ENCODE results near the gene TAB3. TPM values are rescaled to one million over a fixed set of nuclear protein-coding genes. Genes with fewer than 3 reads are reported as not detected.

TAB3 gene
- total and polyA plus RNA-seq, 8 donors = 14.8 to 31.1 (median 28.4) TPM

GRCh38 chrX:30881797-30882196 lies 7.3 kb downstream of the TAB3 start:
- no peak for ATAC-seq
- no peaks in the 10 kb centered on the region for H3K36me3 ChIP-seq
- no peaks in the 10 kb centered on the region for H3K9me3 ChIP-seq
- no peak overlapping the region for H3K27ac ChIP-seq
- H3K4me3 ChIP-seq = no peak overlapping the region
- intact Hi-C loops (cut with DNase I) = no loop called here
- TF ChIP-seq, protein P1, sequence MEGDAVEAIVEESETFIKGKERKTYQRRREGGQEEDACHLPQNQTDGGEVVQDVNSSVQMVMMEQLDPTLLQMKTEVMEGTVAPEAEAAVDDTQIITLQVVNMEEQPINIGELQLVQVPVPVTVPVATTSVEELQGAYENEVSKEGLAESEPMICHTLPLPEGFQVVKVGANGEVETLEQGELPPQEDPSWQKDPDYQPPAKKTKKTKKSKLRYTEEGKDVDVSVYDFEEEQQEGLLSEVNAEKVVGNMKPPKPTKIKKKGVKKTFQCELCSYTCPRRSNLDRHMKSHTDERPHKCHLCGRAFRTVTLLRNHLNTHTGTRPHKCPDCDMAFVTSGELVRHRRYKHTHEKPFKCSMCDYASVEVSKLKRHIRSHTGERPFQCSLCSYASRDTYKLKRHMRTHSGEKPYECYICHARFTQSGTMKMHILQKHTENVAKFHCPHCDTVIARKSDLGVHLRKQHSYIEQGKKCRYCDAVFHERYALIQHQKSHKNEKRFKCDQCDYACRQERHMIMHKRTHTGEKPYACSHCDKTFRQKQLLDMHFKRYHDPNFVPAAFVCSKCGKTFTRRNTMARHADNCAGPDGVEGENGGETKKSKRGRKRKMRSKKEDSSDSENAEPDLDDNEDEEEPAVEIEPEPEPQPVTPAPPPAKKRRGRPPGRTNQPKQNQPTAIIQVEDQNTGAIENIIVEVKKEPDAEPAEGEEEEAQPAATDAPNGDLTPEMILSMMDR (IDR thresholded peaks at IDR 0.05) = no peak
- peaks cover 0 to 7% of the 10 kb centered on the region in 2 donors for H3K4me1 ChIP-seq
- H3K27me3 ChIP-seq = no peaks in the 10 kb centered on the region
- DNase-seq = no peak

- intact Hi-C loops (cut with DNase I) = no loop called here
- TF ChIP-seq, protein P1 (IDR thresholded peaks at IDR 0.05) = no peak
- DNase-seq (no peak), ATAC-seq (no peak)
- H3K4me1 ChIP-seq = peaks cover 0 to 3% of the 10 kb centered on the region in 2 donors
- no peak overlapping the region for H3K27ac ChIP-seq
- no peaks in the 10 kb centered on the region for H3K27me3 ChIP-seq
- H3K4me3 ChIP-seq = no peak overlapping the region
- H3K36me3 ChIP-seq = no peaks in the 10 kb centered on the region
- no peaks in the 10 kb centered on the region for H3K9me3 ChIP-seq
These were observed 7.7 kb downstream of the TAB3 start for GRCh38 chrX:30881390-30881789.

GRCh38 chrX:30880058-30880457 lies 9.0 kb downstream of the TAB3 start:
- Histone ChIP-seq H3K4me3 (no peak overlapping the region), H3K4me1 (no peaks in the 10 kb centered on the region), H3K36me3 (no peaks in the 10 kb centered on the region), H3K27ac (no peak overlapping the region), H3K9me3 (no peaks in the 10 kb centered on the region), H3K27me3 (no peaks in the 10 kb centered on the region)
- intact Hi-C loops (cut with DNase I) = no loop called here
- DNase-seq (no peak), ATAC-seq (no peak)
- TF ChIP-seq, protein P1 (IDR thresholded peaks at IDR 0.05) = no peak

DNA sequence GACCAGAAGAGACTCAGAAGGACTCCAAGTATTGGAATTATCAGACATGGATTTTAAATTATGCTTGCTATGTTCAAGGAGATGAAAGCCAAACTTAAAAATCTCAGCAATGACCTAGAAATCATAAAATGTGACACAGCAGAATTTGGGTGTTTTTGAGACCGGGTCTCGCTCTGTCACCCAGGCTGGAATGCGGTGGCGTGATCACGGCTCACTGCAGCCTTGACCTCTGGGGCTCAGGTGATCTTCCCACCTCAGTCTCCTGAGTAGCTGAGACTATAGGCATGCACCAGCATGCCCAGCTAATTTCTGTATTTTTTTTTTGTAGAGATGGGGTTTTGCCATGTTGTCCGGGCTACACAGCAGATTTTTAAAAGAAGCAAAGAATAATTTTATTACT lies 12.7 kb downstream of the TAB3 start:
- Histone ChIP-seq H3K4me1 (no peaks in the 10 kb centered on the region), H3K27me3 (no peaks in the 10 kb centered on the region), H3K36me3 (no peaks in the 10 kb centered on the region), H3K9me3 (no peaks in the 10 kb centered on the region), H3K4me3 (no peak overlapping the region), H3K27ac (no peak overlapping the region)
- DNase-seq (no peak), ATAC-seq (no peak)
- TF ChIP-seq, protein P1 (IDR thresholded peaks at IDR 0.05) = no peak
- intact Hi-C loops (cut with DNase I) = no loop called here

DNA sequence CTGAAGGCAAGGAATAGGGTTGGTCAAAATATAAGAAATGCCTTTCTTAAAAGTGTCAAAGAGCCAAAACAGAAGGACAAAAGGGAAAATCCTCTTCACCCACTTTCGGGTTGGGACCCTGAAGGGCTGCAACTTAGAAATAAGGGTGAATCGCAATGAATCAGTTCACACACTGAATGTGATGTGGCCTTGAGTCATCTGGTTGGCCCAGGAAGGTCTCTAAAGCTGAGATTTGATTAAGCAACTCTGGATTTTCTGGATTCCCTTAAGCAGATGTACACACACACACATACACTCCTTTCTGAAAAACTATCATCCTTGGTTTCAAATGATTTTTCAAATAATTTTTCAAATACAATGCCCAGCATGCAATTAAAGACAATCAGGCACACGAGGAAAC lies 13.1 kb downstream of the TAB3 start:
- Histone ChIP-seq H3K4me3 (no peak overlapping the region), H3K36me3 (no peaks in the 10 kb centered on the region), H3K4me1 (no peaks in the 10 kb centered on the region), H3K27ac (no peak overlapping the region), H3K27me3 (no peaks in the 10 kb centered on the region), H3K9me3 (no peaks in the 10 kb centered on the region)
- TF ChIP-seq, protein P1 (IDR thresholded peaks at IDR 0.05) = no peak
- intact Hi-C loops (cut with DNase I) = no loop called here
- ATAC-seq (no peak), DNase-seq (no peak)

All from left lung (tissue), 10 donors.